Keratinocyte (primary cell): Measurements from ENCODE around the gene NGB. TPM values are rescaled to one million over a fixed set of nuclear protein-coding genes. Genes with fewer than 3 reads are reported as not detected.

ENCODE experiments used
- DNase-seq: peaks from one replicate; pipeline ENCODE4 v3.0.0-alpha.2; 2011; ENCODE audit warnings: low read depth, missing footprints, low spot score
- FAIRE-seq: peaks from 2 replicates; lab custom pipeline; 2011; peaks lifted over from hg19 to GRCh38; lab: Jason Lieb, UNC
- H2AFZ ChIP-seq: 2 replicates; pipeline ENCODE4 v1.6.0; 2012; ENCODE audit warnings: low read length, control low read depth, inconsistent platforms; ENCODE audit not compliant: control insufficient read depth
- H3K27ac ChIP-seq: 2 replicates; pipeline ENCODE4 v1.5.1; 2011; ENCODE audit warnings: low read length; ENCODE audit not compliant: control insufficient read depth, insufficient read depth
- H3K27me3 ChIP-seq: 3 replicates; pipeline ENCODE4 v1.6.0; 2011; ENCODE audit warnings: low read length; ENCODE audit not compliant: control insufficient read depth, insufficient read depth; ENCODE audit errors: extremely low read depth
- H3K36me3 ChIP-seq, 2 experiments: 2 replicates in 1 of 2; 3 replicates in 1 of 2; pipeline ENCODE4 v1.5.1; 2011; ENCODE audit warnings: low read length in 2 of 2, mild to moderate bottlenecking in 1 of 2; ENCODE audit not compliant: control insufficient read depth in 2 of 2, insufficient read depth in 2 of 2; ENCODE audit errors: extremely low read depth in 1 of 2
- H3K4me1 ChIP-seq: 3 replicates; pipeline ENCODE4 v1.5.1; 2011; ENCODE audit warnings: low read length; ENCODE audit not compliant: control insufficient read depth, insufficient read depth; ENCODE audit errors: extremely low read depth
- H3K4me2 ChIP-seq: 3 replicates; pipeline ENCODE4 v1.6.0; 2011; ENCODE audit warnings: low read depth, low read length; ENCODE audit not compliant: control insufficient read depth, insufficient read depth; ENCODE audit errors: extremely low read depth
- H3K4me3 ChIP-seq, 3 experiments: fragments of 200-600 bp in 1 of 3; sonication (generic) in 1 of 3; 2 replicates in 2 of 3; 3 replicates in 1 of 3; pipeline ENCODE4 v1.5.1; 2011 to 2016; ENCODE audit warnings: low read length in 3 of 3, mild to moderate bottlenecking in 3 of 3, control low read depth in 2 of 3, inconsistent platforms in 1 of 3, low read depth in 1 of 3, mixed read lengths in 1 of 3, mixed run types in 1 of 3, moderate library complexity in 1 of 3; ENCODE audit not compliant: control insufficient read depth in 2 of 3, insufficient read depth in 2 of 3; ENCODE audit errors: extremely low read depth in 1 of 3
- H3K79me2 ChIP-seq: 2 replicates; pipeline ENCODE4 v1.6.0; 2012; ENCODE audit warnings: low read length; ENCODE audit not compliant: control insufficient read depth, insufficient read depth
- H3K9ac ChIP-seq: 3 replicates; pipeline ENCODE4 v1.6.0; 2011; ENCODE audit warnings: low read length; ENCODE audit not compliant: control insufficient read depth, insufficient read depth; ENCODE audit errors: extremely low read depth
- H3K9me1 ChIP-seq: 3 replicates; pipeline ENCODE4 v1.6.0; 2011; ENCODE audit warnings: low read length; ENCODE audit not compliant: control insufficient read depth, insufficient read depth; ENCODE audit errors: extremely low read depth
- H3K9me3 ChIP-seq: 2 replicates; pipeline ENCODE4 v1.5.1; 2012; ENCODE audit warnings: low read depth, low read length; ENCODE audit not compliant: control insufficient read depth
- H4K20me1 ChIP-seq: 3 replicates; pipeline ENCODE4 v1.6.0; 2011; ENCODE audit warnings: low read length; ENCODE audit not compliant: control insufficient read depth, insufficient read depth; ENCODE audit errors: extremely low read depth
- CTCF ChIP-seq, 3 experiments: IDR thresholded peaks in 1 of 3; conservative IDR thresholded peaks in 1 of 3; optimal IDR thresholded peaks in 1 of 3; 2 replicates in 2 of 3; 3 replicates in 1 of 3; pipeline versions ENCODE3 to v1.5.1; 2011; ENCODE audit warnings: low read length in 3 of 3, mild to moderate bottlenecking in 3 of 3, moderate library complexity in 2 of 3, control low read depth in 1 of 3, inconsistent platforms in 1 of 3; ENCODE audit not compliant: insufficient read depth in 2 of 3; ENCODE audit errors: extremely low read depth in 1 of 3
- EZH2 ChIP-seq: IDR thresholded peaks from one replicate; pipeline ENCODE4 v1.6.1; 2012; ENCODE audit warnings: inconsistent platforms, mild to moderate bottlenecking, low read length, moderate library complexity
- dilution Hi-C: fragments of 300-500 bp; cut with MboI; formaldehyde crosslinking; loops from one replicate; pipeline ENCODE4 v1.7.0; 2020; ENCODE audit warnings: low sequenced_read_pairs; ENCODE audit not compliant: extremely low pct_ligation_motif_present
- polyA plus RNA-seq, 5 experiments: library from polyadenylated mRNA; depleted of rRNA in 3 of 5; stranded (reverse) in 3 of 5; stranded (forward) in 1 of 5; unstranded in 1 of 5; fragments of >200 nt; gene quantifications; 1 replicate in 1 of 5; 2 replicates in 3 of 5; 3 replicates in 1 of 5; pipeline versions ENCODE4 v1.2.1 to v1.2.3, GENCODE V29; 2011 to 2012; ENCODE audit warnings: missing spikeins in 2 of 5, low read depth in 1 of 5, low replicate concordance in 1 of 5

NGB gene
- polyA plus RNA-seq, 1 donor (not counting 4 experiments of a cell fraction or from before 2014, with no cell fraction given), result not detected

GRCh38 chr14:77313371-77313770 is 42.4 kb upstream of the NGB start:
- H3K9me1 ChIP-seq, result peaks cover 2% of the 10 kb centered on the region
- dilution Hi-C loops, result no loop called here
- peaks cover 30% of the 10 kb centered on the region for H3K79me2 ChIP-seq
- TF ChIP-seq CTCF (optimal IDR thresholded peaks at IDR 0.05 in 1 of 3, IDR thresholded peaks at IDR 0.05 in 1 of 3, conservative IDR thresholded peaks at IDR 0.05 in 1 of 3; ENCODE audit: extremely low read depth in 1 of 3, insufficient read depth in 2 of 3, low read length in 3 of 3), result no peak
- no peak for TF ChIP-seq EZH2
- H3K4me2 ChIP-seq, result no peak overlapping the region
- no peak for FAIRE-seq
- H3K9me3 ChIP-seq, result no peaks in the 10 kb centered on the region
- H4K20me1 ChIP-seq, result no peaks in the 10 kb centered on the region
- DNase-seq, result no peak
- H3K4me1 ChIP-seq, result peaks cover 25% of the 10 kb centered on the region
- no peak overlapping the region for H3K4me3 ChIP-seq
- peak overlapping the region; percentile 31 for H3K9ac ChIP-seq
- peak overlapping the region; percentile 65 for H3K27ac ChIP-seq
- H2AFZ ChIP-seq, result no peak overlapping the region
- H3K36me3 ChIP-seq, result peaks cover 0 to 4% of the 10 kb centered on the region in 2 experiments
- H3K27me3 ChIP-seq, result no peaks in the 10 kb centered on the region

DNA sequence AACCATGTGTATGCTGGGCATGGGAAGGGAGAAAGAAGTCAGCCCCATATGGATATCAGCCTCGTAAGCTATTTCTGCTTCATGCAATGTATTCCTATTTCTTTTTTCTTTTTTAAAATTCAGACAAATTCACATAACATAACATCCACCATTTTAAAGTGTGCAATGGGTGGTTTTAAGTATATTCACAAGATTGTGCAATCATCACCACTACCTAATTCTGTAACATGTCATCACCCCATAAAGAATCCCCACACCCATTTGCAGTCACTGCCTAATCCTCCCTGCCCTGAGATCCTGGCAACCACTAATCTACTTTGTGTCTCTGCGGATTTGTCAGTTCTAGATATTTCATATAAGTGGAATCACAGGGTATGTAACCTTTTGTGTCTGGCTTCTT is 40.2 kb upstream of the NGB start:
- DNase-seq, result no peak
- dilution Hi-C loops, result no loop called here
- peaks cover 34% of the 10 kb centered on the region for H3K4me1 ChIP-seq
- no peak overlapping the region for H3K4me3 ChIP-seq
- no peaks in the 10 kb centered on the region for H4K20me1 ChIP-seq
- no peak overlapping the region for H3K9ac ChIP-seq
- H3K9me3 ChIP-seq, result no peaks in the 10 kb centered on the region
- no peak for TF ChIP-seq EZH2
- TF ChIP-seq CTCF (optimal IDR thresholded peaks at IDR 0.05 in 1 of 3, IDR thresholded peaks at IDR 0.05 in 1 of 3, conservative IDR thresholded peaks at IDR 0.05 in 1 of 3; ENCODE audit: extremely low read depth in 1 of 3, insufficient read depth in 2 of 3, low read length in 3 of 3), result no peak
- H2AFZ ChIP-seq, result no peak overlapping the region
- H3K9me1 ChIP-seq, result peaks cover 4% of the 10 kb centered on the region
- H3K27ac ChIP-seq, result no peak overlapping the region
- H3K4me2 ChIP-seq, result no peak overlapping the region
- no peak for FAIRE-seq
- H3K27me3 ChIP-seq, result no peaks in the 10 kb centered on the region
- peaks cover 14% of the 10 kb centered on the region for H3K79me2 ChIP-seq
- H3K36me3 ChIP-seq, result peaks cover 0 to 4% of the 10 kb centered on the region in 2 experiments
